Femur (tissue), 1 donor: ENCODE results near the gene DSCAM.

Experiments
- DNase-seq: peaks from one replicate; pipeline ENCODE4 v3.0.0-alpha.2; 2017

The DSCAM gene

GRCh38 chr21:40162075-40162474 lies 684.9 kb downstream of the DSCAM start:
- DNase-seq, result no peak

- peak; percentile 37 for DNase-seq
Observed at GRCh38 chr21:40160911-40161310, 686.0 kb downstream of the DSCAM start.

- DNase-seq, result peak; percentile 56
Observed at GRCh38 chr21:40158366-40158765, 688.6 kb downstream of the DSCAM start.

GRCh38 chr21:40155563-40155962 lies 691.4 kb downstream of the DSCAM start:
- no peak for DNase-seq

- no peak for DNase-seq
Observed at GRCh38 chr21:40153351-40153750, 693.6 kb downstream of the DSCAM start.

DNA sequence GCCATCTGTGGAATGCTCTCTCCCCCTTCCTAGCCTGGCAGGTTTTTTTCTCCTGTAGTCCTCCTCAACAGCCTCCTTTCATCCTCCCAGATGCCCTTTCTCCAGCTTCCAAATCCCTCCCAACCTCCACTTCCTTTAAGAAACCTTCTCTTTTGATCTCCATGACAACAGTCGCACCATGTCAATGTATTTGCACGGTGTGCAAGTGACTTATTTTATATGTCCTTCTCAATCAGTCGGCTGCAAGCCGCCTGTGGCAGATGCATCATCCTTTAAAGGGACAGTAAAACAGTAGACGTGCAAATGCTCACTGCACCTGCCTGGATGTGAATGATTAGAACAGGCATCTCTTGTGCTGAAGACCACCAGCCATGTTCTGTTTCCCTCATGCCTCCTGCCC lies 694.5 kb downstream of the DSCAM start:
- DNase-seq, result no peak

- DNase-seq, result no peak
Observed at GRCh38 chr21:40151611-40152010, 695.3 kb downstream of the DSCAM start.

GRCh38 chr21:40146216-40146837 lies 700.6 kb downstream of the DSCAM start:
- DNase-seq, result no peak

- peak; percentile 80 for DNase-seq
Observed at GRCh38 chr21:40143822-40144525, 703.0 kb downstream of the DSCAM start.

- no peak for DNase-seq
Observed at GRCh38 chr21:40141621-40142020, 705.3 kb downstream of the DSCAM start.

DNA sequence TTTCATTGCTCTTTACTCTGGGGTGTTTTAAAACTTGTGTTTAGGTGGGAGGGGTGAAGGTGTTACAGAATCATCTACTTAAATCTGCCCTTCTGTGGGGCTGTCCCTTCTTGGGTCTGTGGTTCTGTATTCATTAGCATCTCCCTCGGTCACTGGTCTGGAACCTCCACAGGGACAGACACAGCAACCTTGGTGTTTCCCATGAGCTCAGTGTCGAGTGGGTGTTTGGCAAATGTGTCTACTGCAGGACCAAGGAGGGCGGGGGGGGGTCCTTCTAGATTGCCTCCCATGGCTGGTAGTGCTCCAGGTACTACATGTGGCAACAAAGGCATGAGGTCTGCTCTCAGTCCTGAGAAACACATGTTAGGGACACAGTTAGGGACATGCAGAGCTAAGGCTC lies 706.3 kb downstream of the DSCAM start:
- no peak for DNase-seq

DNA sequence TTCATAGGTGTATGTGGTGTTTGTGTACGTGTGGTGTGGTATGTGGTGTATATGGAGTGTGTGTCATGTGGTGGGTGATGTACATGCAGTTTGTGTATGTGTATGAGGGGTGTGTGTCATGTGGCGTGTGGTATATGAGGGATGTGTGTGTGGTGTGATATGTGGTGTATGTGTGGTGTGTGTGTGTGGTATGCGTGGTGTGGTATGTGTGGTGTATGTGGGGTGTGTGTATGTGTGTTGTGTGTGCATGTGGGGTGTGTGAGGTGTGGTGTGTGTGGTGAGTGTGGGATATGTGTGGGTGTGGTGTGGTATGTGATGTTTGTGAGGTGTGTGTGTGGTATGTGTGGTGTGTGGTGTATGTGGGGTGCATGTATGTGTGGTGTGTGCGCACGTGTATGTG lies 707.3 kb downstream of the DSCAM start:
- no peak for DNase-seq

DNA sequence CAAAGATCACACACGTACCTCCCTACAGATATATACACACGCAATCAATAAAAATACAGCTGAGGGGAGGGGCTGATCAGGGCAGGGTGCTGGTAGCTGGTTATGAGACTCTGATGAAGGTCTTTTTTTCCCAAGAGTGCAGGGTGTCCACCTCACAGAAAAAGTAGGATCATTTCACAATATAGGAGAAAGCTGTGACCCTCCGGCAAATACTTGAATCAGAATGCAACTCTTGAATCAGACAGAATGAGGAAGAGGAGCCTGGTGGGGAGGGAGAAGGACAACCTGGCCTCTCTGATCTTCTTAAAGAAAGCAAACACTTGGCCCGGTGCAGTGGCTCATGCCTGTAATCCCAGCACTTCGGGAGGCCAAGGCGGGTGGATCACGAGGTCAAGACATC lies 710.4 kb downstream of the DSCAM start:
- DNase-seq, result no peak

GRCh38 chr21:40134731-40135492 lies 712.0 kb downstream of the DSCAM start:
- no peak for DNase-seq

GRCh38 chr21:40130476-40130875 lies 716.5 kb downstream of the DSCAM start:
- DNase-seq, result no peak

GRCh38 chr21:40129809-40130208 lies 717.1 kb downstream of the DSCAM start:
- DNase-seq, result no peak

- no peak for DNase-seq
Observed at GRCh38 chr21:40128891-40129290, 718.1 kb downstream of the DSCAM start.

- no peak for DNase-seq
Observed at GRCh38 chr21:40120940-40121575, 725.9 kb downstream of the DSCAM start.

GRCh38 chr21:40118527-40118926 lies 728.4 kb downstream of the DSCAM start:
- no peak for DNase-seq

- DNase-seq, result no peak
Observed at GRCh38 chr21:40117236-40117635, 729.7 kb downstream of the DSCAM start.

GRCh38 chr21:40115775-40116174 lies 731.2 kb downstream of the DSCAM start:
- DNase-seq, result no peak

GRCh38 chr21:40102682-40103081 lies 744.3 kb downstream of the DSCAM start:
- no peak for DNase-seq

DNA sequence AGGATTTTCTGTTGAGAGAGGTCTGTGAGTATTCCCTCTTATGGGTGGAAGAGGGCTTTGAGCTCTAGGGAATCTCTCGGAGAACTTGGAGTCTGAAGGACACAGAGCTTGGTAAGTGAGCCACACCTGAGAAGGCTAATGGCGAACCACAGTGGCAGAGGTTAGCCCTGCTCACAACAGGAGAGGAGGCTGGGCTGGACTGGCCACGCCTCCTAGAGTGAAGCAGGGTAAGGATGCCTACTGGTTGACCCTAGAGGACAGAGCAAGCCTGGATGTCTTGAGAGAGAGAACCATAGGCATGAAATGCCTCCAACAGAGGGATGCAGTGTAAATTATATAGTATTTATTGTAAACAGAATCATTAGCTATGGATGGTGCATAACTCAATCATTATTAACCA lies 747.1 kb downstream of the DSCAM start:
- no peak for DNase-seq

DNA sequence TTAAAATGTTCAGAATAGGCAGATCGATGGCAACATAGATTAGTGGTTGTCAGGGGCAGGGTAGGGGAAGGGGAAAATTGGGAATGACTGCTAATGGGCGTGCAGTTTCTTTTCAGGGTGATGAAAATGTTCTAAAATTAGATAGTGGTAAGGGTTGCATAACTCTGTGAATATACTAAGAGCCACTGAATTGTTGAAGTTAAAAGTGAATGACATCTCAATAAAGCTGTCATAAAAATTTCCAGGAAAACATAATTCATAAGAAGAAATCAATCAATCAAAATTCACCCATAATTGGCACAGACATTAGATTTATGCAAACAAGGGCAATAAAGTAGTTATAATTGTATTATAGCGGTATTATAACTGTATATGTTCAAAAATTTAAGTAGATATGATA lies 751.5 kb downstream of the DSCAM start:
- no peak for DNase-seq
